Middle frontal gyrus (tissue), 1 donor: ENCODE data around the gene AUH.

ENCODE experiments used
- DNase-seq: peaks from one replicate; pipeline ENCODE4 v3.0.0-alpha.2; 2015; ENCODE audit warnings: low spot score; ENCODE audit errors: extremely low spot score

AUH gene

GRCh38 chr9:91248707-91249106, 113.0 kb downstream of the AUH start:
- no peak for DNase-seq

- DNase-seq, result no peak
Observed at GRCh38 chr9:91247278-91247677, 114.4 kb downstream of the AUH start.

GRCh38 chr9:91246846-91247245, 114.9 kb downstream of the AUH start:
- DNase-seq, result no peak

GRCh38 chr9:91245431-91246313, 116.0 kb downstream of the AUH start:
- no peak for DNase-seq

GRCh38 chr9:91243029-91243428, 118.7 kb downstream of the AUH start:
- DNase-seq, result no peak

GRCh38 chr9:91241909-91242308, 119.8 kb downstream of the AUH start:
- no peak for DNase-seq

GRCh38 chr9:91240596-91241165, 121.0 kb downstream of the AUH start:
- no peak for DNase-seq

GRCh38 chr9:91239367-91240111, 122.2 kb downstream of the AUH start:
- no peak for DNase-seq

GRCh38 chr9:91234523-91234922, 127.2 kb downstream of the AUH start:
- DNase-seq, result no peak

- DNase-seq, result no peak
Observed at GRCh38 chr9:91231619-91232018, 130.1 kb downstream of the AUH start.

- DNase-seq, result no peak
Observed at GRCh38 chr9:91223000-91223399, 138.7 kb downstream of the AUH start.

- DNase-seq, result no peak
Observed at GRCh38 chr9:91222457-91222856, 139.3 kb downstream of the AUH start.

- no peak for DNase-seq
Observed at GRCh38 chr9:91221332-91221731, 140.4 kb downstream of the AUH start.

GRCh38 chr9:91220491-91221135, 141.1 kb downstream of the AUH start:
- no peak for DNase-seq

GRCh38 chr9:91220021-91220420, 141.7 kb downstream of the AUH start:
- DNase-seq, result no peak

GRCh38 chr9:91219557-91219956, 142.2 kb downstream of the AUH start:
- DNase-seq, result no peak

- DNase-seq, result no peak
Observed at GRCh38 chr9:91217388-91217787, 144.3 kb downstream of the AUH start.

GRCh38 chr9:91214867-91215266, 146.9 kb downstream of the AUH start:
- DNase-seq, result no peak

GRCh38 chr9:91214086-91214485, 147.6 kb downstream of the AUH start:
- no peak for DNase-seq

- DNase-seq, result no peak
Observed at GRCh38 chr9:91212596-91213243, 149.0 kb downstream of the AUH start.

GRCh38 chr9:91211919-91212318, 149.8 kb downstream of the AUH start:
- no peak for DNase-seq
